Fibroblast of skin of back (primary cell): ENCODE results near the gene FBXW8.

Source experiments
- DNase-seq: peaks from one replicate; pipeline ENCODE4 v3.0.0-alpha.2; 2013

Gene FBXW8

DNA sequence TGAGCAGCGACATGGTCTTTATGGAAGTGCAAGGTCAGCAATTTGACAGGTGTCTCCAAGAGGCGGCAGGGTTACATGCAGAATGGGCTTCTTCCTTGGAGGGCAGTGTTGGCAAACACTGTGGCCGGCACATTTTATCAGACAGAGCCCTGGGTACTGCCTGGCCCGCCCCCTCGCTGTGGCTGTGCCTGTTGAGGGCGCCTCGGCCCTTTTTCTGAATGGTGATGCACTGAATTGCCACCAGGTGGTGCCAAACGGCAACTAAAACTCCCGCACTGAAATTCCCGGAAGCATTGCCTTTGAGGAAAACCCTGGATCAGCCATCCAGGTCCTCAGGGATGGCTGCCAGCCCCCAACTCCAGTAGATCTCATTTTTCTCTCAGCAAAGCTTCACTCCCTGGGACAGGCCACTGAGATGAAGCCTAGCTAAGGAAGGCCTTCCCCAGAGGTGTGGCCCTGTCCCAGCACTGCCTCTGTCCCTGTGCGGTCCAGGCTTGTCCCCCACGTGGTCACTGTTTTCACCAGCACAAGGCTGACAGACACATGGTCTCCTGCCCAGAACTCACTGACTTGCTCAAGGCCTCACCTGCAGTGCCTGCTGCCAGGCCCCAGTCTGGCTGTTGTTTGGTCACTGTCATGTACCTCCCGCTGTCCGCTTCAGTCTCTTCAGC is 114.9 kb downstream of the FBXW8 start:
- DNase-seq: peak; percentile 65

GRCh38 chr12:117026343-117026742 is 115.6 kb downstream of the FBXW8 start:
- DNase-seq: no peak

DNA sequence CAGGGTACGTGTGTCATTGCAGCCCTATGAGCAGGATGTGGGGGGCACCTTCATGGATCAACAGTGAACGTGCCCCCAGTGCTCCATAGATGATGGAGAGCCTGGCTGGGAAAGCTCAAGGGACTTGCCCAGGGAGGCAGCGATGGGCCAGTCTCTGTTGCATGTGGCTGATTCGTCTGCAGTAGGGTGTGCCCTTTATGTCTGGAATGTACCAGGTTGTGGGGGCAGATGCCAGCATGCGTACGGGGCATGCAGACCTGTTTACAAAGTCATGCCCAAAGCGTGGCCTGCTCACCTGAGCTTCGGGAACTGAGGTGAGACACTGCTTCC is 116.1 kb downstream of the FBXW8 start:
- DNase-seq: no peak

GRCh38 chr12:117027251-117028086 is 116.7 kb downstream of the FBXW8 start:
- no peak for DNase-seq

DNA sequence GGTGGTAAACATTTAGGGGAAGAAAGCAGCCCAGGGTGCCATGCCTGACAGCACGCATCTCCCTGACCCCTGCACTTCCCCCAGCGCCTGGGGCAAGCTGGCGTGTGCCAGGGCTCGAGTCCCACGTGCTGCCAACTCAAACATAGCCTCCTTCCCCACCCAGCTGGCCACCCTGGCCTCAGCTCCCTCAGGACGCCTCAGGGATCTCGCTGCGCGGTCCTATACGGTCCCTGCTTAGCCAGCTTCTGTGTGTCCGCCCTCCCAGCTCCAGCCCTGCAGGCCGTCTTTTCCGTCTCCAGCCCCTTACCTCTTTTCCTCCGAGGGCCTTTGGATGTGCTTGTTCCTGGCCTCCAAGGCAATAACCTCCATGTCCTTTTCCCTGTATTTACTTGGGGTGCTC is 117.5 kb downstream of the FBXW8 start:
- DNase-seq: no peak

DNA sequence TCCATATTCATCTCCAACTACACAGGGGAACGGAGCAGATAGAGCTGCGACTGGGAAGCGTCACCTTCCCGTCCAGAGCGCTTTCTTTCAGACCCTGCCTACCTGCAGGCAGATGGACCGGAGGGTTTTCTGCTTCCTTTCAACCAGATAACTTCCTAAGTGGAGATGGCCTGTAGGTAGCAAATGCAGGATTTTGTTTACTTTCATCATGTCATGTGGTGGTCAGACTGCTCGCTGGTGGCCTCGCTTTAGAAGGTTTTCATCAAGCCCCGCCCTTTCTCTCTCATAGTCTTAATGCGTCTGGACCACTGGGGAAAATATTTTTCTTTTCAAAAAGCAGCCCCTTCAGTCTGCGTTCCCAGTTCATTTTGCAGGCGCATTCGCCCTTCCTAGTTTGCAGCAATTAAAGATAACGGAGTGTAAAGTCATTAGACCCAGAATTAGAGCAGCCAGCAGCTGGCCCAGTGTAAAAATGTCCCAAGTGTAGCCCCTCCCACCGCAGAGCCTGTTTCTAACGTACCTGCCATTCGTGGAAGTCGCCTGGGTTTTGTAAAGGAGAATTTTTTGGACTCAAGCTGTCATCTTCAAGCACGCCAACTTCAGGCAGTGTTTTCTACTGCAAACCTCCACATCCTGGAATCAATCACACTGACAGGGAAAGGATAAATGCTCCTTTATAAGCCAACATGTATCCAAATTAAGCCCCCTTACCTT is 119.6 kb downstream of the FBXW8 start:
- DNase-seq: no peak

DNA sequence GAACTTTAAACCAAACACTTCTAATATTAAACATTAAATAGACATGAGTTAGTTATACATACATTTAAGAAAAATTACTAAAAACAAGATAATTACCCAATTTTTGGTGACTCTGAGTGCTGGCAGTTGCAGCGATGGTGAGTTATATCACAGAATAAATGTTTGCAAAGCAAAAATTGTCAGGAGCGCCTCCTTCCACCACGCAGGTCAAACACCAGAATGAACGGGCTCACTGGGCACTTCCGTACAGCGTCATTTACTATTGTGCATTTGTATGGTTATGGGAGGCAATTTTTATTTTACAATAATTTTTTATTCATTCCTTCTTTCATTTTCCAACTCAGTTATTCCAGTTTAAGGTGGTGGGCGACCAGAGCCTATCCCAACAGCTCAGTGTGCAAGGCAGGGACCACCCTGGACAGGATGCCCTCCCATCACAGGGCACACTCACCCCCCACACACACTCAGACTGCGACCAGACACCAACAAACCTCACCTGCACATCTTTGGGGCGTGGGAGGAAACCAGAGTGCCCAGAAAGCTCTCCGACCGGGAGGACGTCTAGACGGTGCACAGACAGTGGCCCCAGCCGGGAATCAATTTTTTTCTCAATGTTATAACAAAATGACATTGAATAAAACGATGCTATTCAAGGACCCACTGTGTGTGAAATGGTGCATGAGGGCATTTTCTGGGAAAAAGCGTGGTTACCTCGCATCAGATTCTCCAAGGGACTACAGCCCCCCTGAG is 121.3 kb downstream of the FBXW8 start:
- DNase-seq: no peak

DNA sequence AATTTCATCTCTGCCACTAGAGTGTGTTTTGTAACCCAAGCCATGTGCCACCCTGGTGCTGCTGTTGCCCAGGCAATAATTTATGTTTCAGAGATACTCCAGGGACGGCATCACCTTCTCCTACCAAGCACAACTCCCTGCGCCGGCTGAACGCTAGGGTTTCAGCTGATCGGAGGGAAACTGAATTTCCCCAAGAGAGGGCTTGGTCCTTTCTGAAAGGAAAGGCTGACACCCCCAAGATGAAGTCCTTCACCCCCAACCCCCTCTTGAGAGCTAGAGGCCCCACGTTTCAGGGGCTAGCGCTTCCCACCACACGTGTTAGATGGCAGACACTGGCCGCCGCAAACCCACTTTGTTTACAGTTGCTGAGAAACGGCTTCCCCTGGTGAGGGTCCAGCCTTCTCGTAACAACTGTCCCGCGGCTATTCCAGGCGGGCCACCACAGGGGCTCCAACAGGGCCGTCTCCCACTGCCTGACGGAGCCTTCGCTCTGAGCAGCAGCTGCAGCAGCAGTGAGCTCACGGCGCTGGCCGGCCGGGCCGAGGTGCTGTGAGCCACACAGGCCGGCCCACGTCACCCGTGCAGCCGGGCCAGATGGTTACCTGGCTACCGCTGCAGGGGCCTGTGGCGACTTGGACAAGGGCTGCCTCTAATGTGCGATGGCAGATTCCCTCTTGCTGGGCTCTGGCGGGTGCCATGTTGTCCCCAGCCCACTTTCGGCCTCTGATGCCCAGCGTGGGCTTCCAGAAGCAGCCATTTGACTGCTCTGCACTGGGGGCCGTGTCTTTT is 122.0 kb downstream of the FBXW8 start:
- no peak for DNase-seq

DNA sequence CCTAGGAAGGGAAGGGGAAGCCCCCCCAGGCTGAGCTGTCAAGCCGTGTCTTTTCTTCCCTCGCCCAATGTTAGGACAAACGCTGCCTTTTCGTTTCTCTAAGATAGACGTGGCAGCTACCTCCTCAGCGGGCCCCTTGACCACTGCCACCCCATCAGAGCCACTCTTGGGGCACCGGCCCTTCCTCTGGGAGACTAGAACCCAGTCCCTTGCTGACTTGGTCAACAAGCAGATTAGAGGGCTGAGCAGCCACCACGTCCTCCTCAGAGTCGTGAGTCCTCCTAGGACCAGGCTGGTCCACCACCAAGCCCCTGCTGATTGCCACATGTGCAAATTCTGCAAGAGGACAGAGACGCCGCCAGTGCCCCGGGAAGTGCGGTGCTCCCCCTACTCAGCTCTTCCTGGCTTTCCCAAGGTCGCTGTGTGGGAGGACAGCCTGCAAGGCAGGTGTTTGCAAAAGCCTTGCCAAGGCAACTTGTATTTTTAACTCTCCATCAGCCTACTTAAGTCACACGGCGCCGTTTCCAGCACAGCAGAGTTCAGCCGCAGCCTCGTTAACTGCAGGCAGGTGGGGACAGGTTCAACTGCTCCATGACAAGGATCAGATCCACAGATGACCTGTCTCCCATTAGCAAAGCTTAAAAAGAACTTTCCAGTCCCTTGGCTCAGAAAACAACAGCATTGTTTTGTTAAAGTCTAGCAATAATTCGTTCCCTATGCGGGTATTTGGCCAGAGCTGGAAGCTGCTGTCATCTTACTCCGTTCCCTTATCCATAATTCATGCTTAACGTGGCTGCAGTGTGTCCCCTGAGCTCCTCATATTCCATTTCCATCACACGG is 122.9 kb downstream of the FBXW8 start:
- no peak for DNase-seq

- DNase-seq: no peak
These were observed 123.5 kb downstream of the FBXW8 start for GRCh38 chr12:117034249-117034648.

DNA sequence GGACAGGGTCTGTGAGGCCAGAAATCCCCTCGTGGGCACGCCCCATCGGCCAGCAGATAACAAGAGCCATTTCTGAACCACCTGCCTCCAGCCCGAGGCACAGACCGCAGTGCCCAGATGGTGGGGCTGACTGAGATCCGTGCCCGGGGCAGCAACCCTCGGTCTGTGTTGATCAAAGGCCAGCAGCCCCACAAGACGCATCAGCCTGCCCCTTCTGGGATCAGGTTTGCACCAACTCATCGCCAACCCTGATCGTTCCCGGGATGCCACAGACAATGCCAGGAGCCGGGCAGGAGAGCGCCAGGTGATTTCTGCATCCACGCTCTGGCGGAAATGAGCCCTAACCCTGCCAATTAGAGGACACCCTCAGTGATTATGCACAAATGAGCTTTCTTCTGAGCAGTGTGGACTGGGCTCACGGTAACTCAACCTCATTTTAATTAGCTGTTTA is 124.0 kb downstream of the FBXW8 start:
- DNase-seq: no peak

- DNase-seq: no peak
These were observed 124.5 kb downstream of the FBXW8 start for GRCh38 chr12:117035287-117035686.

GRCh38 chr12:117036046-117036445 is 125.3 kb downstream of the FBXW8 start:
- no peak for DNase-seq

DNA sequence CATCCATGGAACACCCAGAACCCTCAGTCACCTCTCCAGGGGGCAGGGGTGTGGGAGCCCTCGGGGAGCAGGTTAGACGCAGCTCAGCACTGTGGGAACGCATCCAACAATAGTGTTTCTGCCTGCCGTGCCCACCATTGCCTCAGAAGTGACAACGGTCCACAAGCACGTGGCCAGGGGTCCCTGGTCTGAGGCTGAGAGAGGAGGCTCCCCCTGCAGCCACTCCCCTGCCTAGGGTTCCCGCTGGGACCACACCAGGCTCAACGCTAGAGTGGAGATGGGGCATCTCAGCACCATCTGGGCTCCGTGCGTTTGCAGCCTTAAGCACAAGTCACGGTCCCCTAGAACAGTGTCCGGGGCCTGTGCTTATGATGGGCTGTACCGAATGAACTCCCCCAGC is 125.8 kb downstream of the FBXW8 start:
- no peak for DNase-seq

- DNase-seq: no peak
These were observed 126.7 kb downstream of the FBXW8 start for GRCh38 chr12:117037289-117038022.

GRCh38 chr12:117038023-117038680 is 127.4 kb downstream of the FBXW8 start:
- DNase-seq: no peak

DNA sequence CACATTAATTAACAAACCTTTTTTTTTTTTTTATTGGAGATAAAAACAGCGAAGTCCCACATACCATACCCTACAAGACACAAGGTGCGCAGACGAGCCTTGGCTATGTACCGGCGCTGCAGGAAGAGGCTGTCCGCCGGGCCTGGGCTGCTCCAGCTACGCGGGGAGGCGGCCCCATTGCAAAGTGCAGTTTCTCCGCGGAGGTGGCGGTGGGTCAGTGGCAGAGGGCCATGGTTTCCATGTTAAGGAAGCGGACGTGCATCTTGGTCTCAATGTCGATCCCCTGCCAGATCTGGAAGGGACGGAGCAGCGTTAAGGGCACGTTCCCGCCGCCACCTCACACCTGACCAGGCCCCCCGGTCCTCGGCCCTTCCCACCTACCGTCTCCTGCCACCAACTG is 128.2 kb downstream of the FBXW8 start:
- DNase-seq: no peak

DNA sequence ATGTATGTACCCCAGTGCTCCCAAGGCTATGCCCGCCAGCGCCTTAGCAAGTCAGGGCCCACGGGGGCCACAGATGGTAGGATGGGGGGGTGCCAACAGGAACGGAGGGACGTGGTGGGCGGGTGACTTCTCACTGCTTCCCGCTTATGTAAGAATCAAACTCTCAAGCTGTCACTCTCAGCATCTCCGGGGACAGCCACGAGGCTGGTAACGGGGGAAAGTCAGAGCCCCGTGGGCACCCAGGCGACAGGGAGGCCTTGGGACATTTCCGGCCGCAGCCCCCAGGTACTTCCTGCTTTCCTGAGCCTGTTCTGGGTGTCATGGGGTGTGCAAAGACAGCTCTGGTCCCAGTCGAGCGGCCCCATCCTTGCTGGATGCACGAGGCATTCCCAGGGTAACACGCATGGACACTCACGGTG is 129.2 kb downstream of the FBXW8 start:
- DNase-seq: no peak

DNA sequence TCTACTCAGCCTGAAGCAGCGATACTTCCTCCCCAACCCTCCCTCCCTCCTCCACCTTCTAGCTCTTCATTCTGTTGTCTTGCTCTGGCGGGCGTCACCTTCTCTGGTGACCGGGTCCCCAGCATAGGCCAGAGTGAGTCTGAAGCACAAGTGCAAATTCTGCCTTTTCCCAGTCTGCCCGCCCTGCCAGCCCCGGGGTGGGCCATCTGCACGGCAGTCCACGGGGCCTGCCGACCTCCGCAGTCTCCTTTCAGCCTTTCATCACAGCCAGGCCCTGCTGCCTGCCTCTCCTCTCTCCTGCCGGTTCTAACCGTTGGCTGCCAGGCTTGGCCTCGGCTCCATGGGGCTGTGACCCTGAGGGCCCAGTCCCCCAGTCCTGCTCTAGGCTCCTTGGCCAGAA is 129.7 kb downstream of the FBXW8 start:
- DNase-seq: no peak

GRCh38 chr12:117041798-117042170 is 131.0 kb downstream of the FBXW8 start:
- no peak for DNase-seq
